OCI-LY3 (cell line): ENCODE data around the gene REC114.

Experiments used
- CTCF ChIP-seq: fragments of 200-600, 300-600 bp; sonication (generic); IDR thresholded peaks from 2 replicates; pipeline ENCODE4 v1.5.1; 2014; ENCODE audit warnings: antibody characterized with exemption, low read length, low read depth
- EZH2phosphoT487 ChIP-seq: fragments of 200-600 bp; shearing (Covaris generic); IDR thresholded peaks from 2 replicates; pipeline ENCODE4 v1.6.1; 2018; ENCODE audit warnings: antibody characterized with exemption, mixed run types, low read depth

- TF ChIP-seq CTCF (no peak), EZH2phosphoT487 (no peak)
These were observed 44.1 kb upstream of the REC114 start for GRCh38 chr15:73398861-73399260.
